ENCODE data around the gene AP1M1. TPM values are rescaled to one million over a fixed set of nuclear protein-coding genes. Genes with fewer than 3 reads are reported as not detected.

Gene AP1M1
- total and polyA plus RNA-seq, 2 of the 4 experiments (the other 2 are of a cell fraction), result 85.1 to 99.1 TPM

DNA sequence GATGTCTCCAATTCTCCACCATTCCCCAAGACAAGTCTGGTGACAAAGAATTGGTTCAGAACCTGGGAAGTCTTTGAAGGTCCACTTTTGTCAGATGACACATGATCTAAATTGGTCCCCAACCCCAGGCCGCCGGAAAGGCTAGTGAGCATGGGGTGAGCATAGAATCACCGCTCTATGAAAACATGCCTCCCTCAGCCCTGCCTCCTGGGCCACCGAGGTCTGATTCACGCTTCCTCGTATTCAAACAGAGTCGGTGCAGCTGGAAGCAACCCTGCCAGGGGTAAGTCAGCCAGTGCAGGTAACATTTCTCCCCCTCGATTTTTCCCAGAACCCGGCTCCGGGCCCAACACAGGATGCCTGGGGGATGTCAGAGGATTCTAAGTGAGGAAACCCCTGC, 93.0 kb downstream of the AP1M1 start:
- Histone ChIP-seq H4K5ac (ENCODE audit: low read depth, low read length) (no peak overlapping the region), H4K20me1 (ENCODE audit: insufficient read depth, low read length) (no peaks in the 10 kb centered on the region), H2AFZ (replicated peaks; ENCODE audit: low read length, poor library complexity) (no peak overlapping the region), H3K56ac (ENCODE audit: extremely low read depth, insufficient read depth, low read length) (no peak overlapping the region), H2AK9ac (replicated peaks; ENCODE audit: low read depth, low read length, poor library complexity) (no peak overlapping the region), H3K4me1 (ENCODE audit: control insufficient read depth, insufficient read depth, low read length) (peaks cover 7% of the 10 kb centered on the region), H3K4me2 (ENCODE audit: low read depth, low read length) (no peak overlapping the region), H3K27me3 (ENCODE audit: control insufficient read depth, insufficient read depth, low read length) (peaks cover 15% of the 10 kb centered on the region), H3K9ac (ENCODE audit: low read depth, low read length) (no peak overlapping the region), H2BK15ac (ENCODE audit: low read depth, low read length) (no peak overlapping the region), H4K91ac (ENCODE audit: insufficient read depth, low read depth, low read length) (no peak overlapping the region), H3K79me1 (ENCODE audit: low read depth in 1 of 2, low read length in 2 of 2) (no peaks in the 10 kb centered on the region), H3K9me1 (ENCODE audit: insufficient read depth, low read length) (peaks cover 6% of the 10 kb centered on the region; the same call in 1 of the 2 replicates), H4K8ac (ENCODE audit: low read depth in 2 of 2, low read length in 2 of 2) (no peak overlapping the region), H3K4ac (ENCODE audit: low read depth, low read length) (no peak overlapping the region), H3K14ac (replicated peaks; ENCODE audit: low read depth, low read length) (no peak overlapping the region), H3K27ac (ENCODE audit: insufficient read depth, low read length) (no peak overlapping the region), H3K9me3 (ENCODE audit: control insufficient read depth, insufficient read depth, low read length) (no peaks in the 10 kb centered on the region), H3K23ac (ENCODE audit: low read depth, low read length) (no peak overlapping the region), H3K36me3 (ENCODE audit: control insufficient read depth, insufficient read depth, low read length) (no peaks in the 10 kb centered on the region), H2BK20ac (ENCODE audit: low read depth, low read length) (no peak overlapping the region), H2BK5ac (ENCODE audit: low read depth, low read length, poor library complexity, severe bottlenecking) (no peak overlapping the region), H3K18ac (ENCODE audit: low read depth, low read length) (no peak overlapping the region), H2BK120ac (ENCODE audit: low read depth, low read length) (no peak overlapping the region), H2AK5ac (ENCODE audit: low read depth, low read length) (no peak overlapping the region), H3K4me3 (ENCODE audit: insufficient read depth, low read depth, low read length) (no peak overlapping the region)
- BruUV-seq (replicated peaks), result no TSS peak
- no peak for ATAC-seq (ENCODE audit: low read depth)
- intact Hi-C loops (cut with micrococcal nuclease), result no loop called here
- dilution Hi-C loops (cut with HindIII; ENCODE audit: low sequenced_read_pairs, unreplicated experiment), result no loop called here
- in situ Hi-C loops (cut with MboI; ENCODE audit: low sequenced_read_pairs), result no loop called here
- POLR2A ChIA-PET (ENCODE audit: unreplicated experiment), result no interaction called here
- TF ChIP-seq, protein P1, sequence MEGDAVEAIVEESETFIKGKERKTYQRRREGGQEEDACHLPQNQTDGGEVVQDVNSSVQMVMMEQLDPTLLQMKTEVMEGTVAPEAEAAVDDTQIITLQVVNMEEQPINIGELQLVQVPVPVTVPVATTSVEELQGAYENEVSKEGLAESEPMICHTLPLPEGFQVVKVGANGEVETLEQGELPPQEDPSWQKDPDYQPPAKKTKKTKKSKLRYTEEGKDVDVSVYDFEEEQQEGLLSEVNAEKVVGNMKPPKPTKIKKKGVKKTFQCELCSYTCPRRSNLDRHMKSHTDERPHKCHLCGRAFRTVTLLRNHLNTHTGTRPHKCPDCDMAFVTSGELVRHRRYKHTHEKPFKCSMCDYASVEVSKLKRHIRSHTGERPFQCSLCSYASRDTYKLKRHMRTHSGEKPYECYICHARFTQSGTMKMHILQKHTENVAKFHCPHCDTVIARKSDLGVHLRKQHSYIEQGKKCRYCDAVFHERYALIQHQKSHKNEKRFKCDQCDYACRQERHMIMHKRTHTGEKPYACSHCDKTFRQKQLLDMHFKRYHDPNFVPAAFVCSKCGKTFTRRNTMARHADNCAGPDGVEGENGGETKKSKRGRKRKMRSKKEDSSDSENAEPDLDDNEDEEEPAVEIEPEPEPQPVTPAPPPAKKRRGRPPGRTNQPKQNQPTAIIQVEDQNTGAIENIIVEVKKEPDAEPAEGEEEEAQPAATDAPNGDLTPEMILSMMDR (conservative IDR thresholded peaks at IDR 0.05; ENCODE audit: low read depth, low read length), result no peak
- TF ChIP-seq RFX5 (IDR thresholded peaks at IDR 0.05; ENCODE audit: low read depth, low read length), result no peak
- TF ChIP-seq, protein P2, sequence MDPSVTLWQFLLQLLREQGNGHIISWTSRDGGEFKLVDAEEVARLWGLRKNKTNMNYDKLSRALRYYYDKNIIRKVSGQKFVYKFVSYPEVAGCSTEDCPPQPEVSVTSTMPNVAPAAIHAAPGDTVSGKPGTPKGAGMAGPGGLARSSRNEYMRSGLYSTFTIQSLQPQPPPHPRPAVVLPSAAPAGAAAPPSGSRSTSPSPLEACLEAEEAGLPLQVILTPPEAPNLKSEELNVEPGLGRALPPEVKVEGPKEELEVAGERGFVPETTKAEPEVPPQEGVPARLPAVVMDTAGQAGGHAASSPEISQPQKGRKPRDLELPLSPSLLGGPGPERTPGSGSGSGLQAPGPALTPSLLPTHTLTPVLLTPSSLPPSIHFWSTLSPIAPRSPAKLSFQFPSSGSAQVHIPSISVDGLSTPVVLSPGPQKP (IDR thresholded peaks at IDR 0.05; ENCODE audit: borderline replicate concordance, low read depth, low read length), result no peak
- TF ChIP-seq RAD21 (IDR thresholded peaks at IDR 0.05; ENCODE audit: low read length), result no peak
- TF ChIP-seq MAFK (IDR thresholded peaks at IDR 0.05; ENCODE audit: low read depth, low read length), result no peak
- no peak for TF ChIP-seq BHLHE40 (IDR thresholded peaks at IDR 0.05; ENCODE audit: low read depth, low read length)
- no peak for DNase-seq
- WGBS, 2 experiments (ENCODE audit: extremely low coverage in 2 of 2, insufficient read length in 1 of 2), result 100% methylated on average over 2 of the region's 10 CpGs; no CpG with 5 or more reads in 1 of the 2 experiments
- CTCF ChIA-PET, result no interaction called here

Data from IMR-90 (cell line).